A549 (cell line): ENCODE data around the gene DPY19L3. TPM values are rescaled to one million over a fixed set of nuclear protein-coding genes. Genes with fewer than 3 reads are reported as not detected.
A peak's percentile ranks its signal among the peaks of the same experiment; 100 is the strongest.

Experiments used
- ATAC-seq, 2 experiments: fragments of 200-7000 bp in 1 of 2; fragments of >200 bp in 1 of 2; cut with Nextera tagmentation in 1 of 2; cut with Tn5 transposase in 1 of 2; 3 replicates each; pipeline versions ENCODE4 v1.8.0 to v1.9.1; 2018 to 2020; ENCODE audit warnings: mild to moderate bottlenecking in 1 of 2, moderate library complexity in 1 of 2
- CTCF ChIA-PET: fragments of 300-600 bp; sonication (Branson Sonifier 250); formaldehyde crosslinking; extraction: SDS; loops from one replicate; lab custom pipeline; 2021; ENCODE audit warnings: antibody characterized with exemption, inconsistent platforms; lab: Yijun Ruan, JAX
- POLR2A ChIA-PET: fragments of 350-600 bp; formaldehyde crosslinking; extraction: SDS; loops from one replicate; lab custom pipeline; 2021; ENCODE audit warnings: antibody characterized with exemption, inconsistent platforms; lab: Yijun Ruan, JAX
- DNase-seq, 2 experiments: peaks; one replicate each; pipeline versions ENCODE4 v3.0.0 to v3.0.0-alpha.2; 2011 to 2016; ENCODE audit warnings: low read depth in 1 of 2, low spot score in 1 of 2
- FAIRE-seq: peaks from 2 replicates; lab custom pipeline; 2011; peaks lifted over from hg19 to GRCh38; lab: Jason Lieb, UNC
- H3K27ac ChIP-seq, 2 experiments: fragments of >200 bp; sonication (Bioruptor Twin); formaldehyde crosslinking; 3 replicates each; pipeline ENCODE4 v1.5.1; 2016 to 2017
- H3K4me1 ChIP-seq: fragments of >200 bp; sonication (Bioruptor Twin); formaldehyde crosslinking; 3 replicates; pipeline ENCODE4 v1.6.1; 2016
- H3K4me2 ChIP-seq: fragments of >200 bp; sonication (Bioruptor Twin); formaldehyde crosslinking; 3 replicates; pipeline ENCODE4 v1.6.1; 2016
- H3K4me3 ChIP-seq: fragments of >200 bp; sonication (Bioruptor Twin); formaldehyde crosslinking; 3 replicates; pipeline ENCODE4 v1.5.1; 2016
- H3K9me3 ChIP-seq: fragments of >200 bp; sonication (Bioruptor Twin); formaldehyde crosslinking; 3 replicates; pipeline ENCODE4 v1.6.1; 2016
- CBX2 ChIP-seq: fragments of 200-600 bp; sonication (generic); IDR thresholded peaks from 2 replicates; pipeline ENCODE4 v1.6.1; 2016; ENCODE audit warnings: low read depth, mild to moderate bottlenecking, borderline replicate concordance
- CEBPB ChIP-seq, 2 experiments: fragments of >200 bp in 1 of 2; sonication (Bioruptor Twin) in 1 of 2; formaldehyde crosslinking in 1 of 2; IDR thresholded peaks; 2 replicates each; pipeline ENCODE4 v1.6.1; 2012 to 2016
- CHD2 ChIP-seq: fragments of 150-350 bp; IDR thresholded peaks from 2 replicates; pipeline ENCODE4 v1.6.1; 2014; ENCODE audit warnings: low read length; ENCODE audit not compliant: partially characterized antibody
- CHD4 ChIP-seq: fragments of 200-600 bp; sonication (generic); IDR thresholded peaks from 2 replicates; pipeline ENCODE4 v1.6.1; 2016; ENCODE audit warnings: antibody characterized with exemption, mild to moderate bottlenecking, borderline replicate concordance
- CTCF ChIP-seq: fragments of >200 bp; sonication (Bioruptor Twin); formaldehyde crosslinking; IDR thresholded peaks from 3 replicates; pipeline ENCODE4 v1.5.1; 2016
- ELK1 ChIP-seq: fragments of 150-350 bp; IDR thresholded peaks from 2 replicates; pipeline ENCODE4 v1.6.1; 2014; ENCODE audit warnings: low read depth, mild to moderate bottlenecking, low read length
- ESRRA ChIP-seq: fragments of 150-350 bp; IDR thresholded peaks from 2 replicates; pipeline ENCODE4 v1.6.1; 2014; ENCODE audit warnings: mild to moderate bottlenecking, low read length, borderline replicate concordance
- FOSB ChIP-seq: fragments of 250-450 bp; sonication (Bioruptor Pico); IDR thresholded peaks from 2 replicates; pipeline ENCODE4 v1.5.0; 2020; ENCODE audit warnings: mild to moderate bottlenecking, moderate library complexity
- FOSL2 ChIP-seq, 2 experiments: fragments of 450-650 bp in 1 of 2; fragments of >200 bp in 1 of 2; sonication (Bioruptor Twin) in 1 of 2; formaldehyde crosslinking; IDR thresholded peaks; 2 replicates each; pipeline versions ENCODE4 v1.5.0 to v1.6.1; 2016 to 2020; ENCODE audit warnings: mild to moderate bottlenecking in 1 of 2, moderate library complexity in 1 of 2
- HDAC2 ChIP-seq: fragments of 200-600 bp; sonication (generic); IDR thresholded peaks from 2 replicates; pipeline ENCODE4 v1.6.1; 2016
- HEYL ChIP-seq: fragments of 250-450 bp; sonication (Bioruptor Pico); IDR thresholded peaks from 2 replicates; pipeline ENCODE4 v1.8.0; 2021; ENCODE audit warnings: mild to moderate bottlenecking, moderate library complexity
- HMGXB4 ChIP-seq: fragments of 250-450 bp; sonication (Bioruptor Pico); IDR thresholded peaks from 2 replicates; pipeline ENCODE4 v1.5.0; 2021; ENCODE audit warnings: mild to moderate bottlenecking, moderate library complexity, borderline replicate concordance
- HOXB5 ChIP-seq: fragments of 250-450 bp; sonication (Bioruptor Pico); IDR thresholded peaks from 2 replicates; pipeline ENCODE4 v1.5.0; 2020; ENCODE audit warnings: mild to moderate bottlenecking, moderate library complexity
- JUN ChIP-seq, 2 experiments: fragments of >200 bp; sonication (Bioruptor Twin); formaldehyde crosslinking; IDR thresholded peaks; 2 replicates in 1 of 2; 3 replicates in 1 of 2; pipeline ENCODE4 v1.6.1; 2016 to 2017
- MAFK ChIP-seq: fragments of 450-650 bp; IDR thresholded peaks from 2 replicates; pipeline ENCODE4 v1.6.1; 2014; ENCODE audit not compliant: partially characterized antibody
- MYC ChIP-seq: IDR thresholded peaks from 2 replicates; pipeline ENCODE4 v1.6.1; 2012; ENCODE audit warnings: mild to moderate bottlenecking, inconsistent platforms, low read length, improper control_type of control experiment, borderline replicate concordance
- NFE2L2 ChIP-seq: fragments of 150-350 bp; conservative IDR thresholded peaks from 2 replicates; pipeline ENCODE4 v1.6.1; 2014; ENCODE audit warnings: low read length
- POLR2A ChIP-seq: IDR thresholded peaks from 2 replicates; pipeline ENCODE4 v1.6.1; 2012; ENCODE audit warnings: mild to moderate bottlenecking, low read length
- RAD21 ChIP-seq, 2 experiments: fragments of >200 bp in 1 of 2; sonication (Bioruptor Twin) in 1 of 2; formaldehyde crosslinking in 1 of 2; IDR thresholded peaks in 1 of 2; conservative IDR thresholded peaks in 1 of 2; 2 replicates in 1 of 2; 3 replicates in 1 of 2; pipeline ENCODE4 v1.6.1; 2012 to 2018; ENCODE audit warnings: inconsistent platforms in 1 of 2
- RCOR1 ChIP-seq: fragments of 150-350 bp; IDR thresholded peaks from 2 replicates; pipeline ENCODE4 v1.6.1; 2014; ENCODE audit warnings: antibody characterized with exemption, low read length, low read depth
- REST ChIP-seq: fragments of 200-600 bp; sonication (generic); IDR thresholded peaks from 2 replicates; pipeline ENCODE4 v1.6.1; 2016; ENCODE audit warnings: antibody characterized with exemption, mild to moderate bottlenecking, moderate library complexity
- RFX5 ChIP-seq: fragments of 450-650 bp; IDR thresholded peaks from 2 replicates; pipeline ENCODE4 v1.7.1; 2014; ENCODE audit warnings: antibody characterized with exemption, mild to moderate bottlenecking, moderate library complexity
- USF2 ChIP-seq: fragments of 450-650 bp; IDR thresholded peaks from 2 replicates; pipeline ENCODE4 v1.6.1; 2014; ENCODE audit warnings: antibody characterized with exemption
- ZC3H11A ChIP-seq: fragments of 450-650 bp; IDR thresholded peaks from 2 replicates; pipeline ENCODE4 v1.6.1; 2014; ENCODE audit warnings: antibody characterized with exemption, mild to moderate bottlenecking
- ZFP36 ChIP-seq: fragments of 450-650 bp; IDR thresholded peaks from 2 replicates; pipeline ENCODE4 v1.6.1; 2014; ENCODE audit warnings: borderline replicate concordance; ENCODE audit not compliant: partially characterized antibody
- ZNF302 ChIP-seq: fragments of 250-450 bp; sonication (Bioruptor Pico); IDR thresholded peaks from 2 replicates; pipeline ENCODE4 v1.9.0; 2021; ENCODE audit warnings: inconsistent platforms, mild to moderate bottlenecking, moderate library complexity
- whole genome bisulfite sequencing: methylation state at CpG from one replicate; pipeline ENCODE4 v1.1.6; 2017; ENCODE audit errors: missing lambda C conversion rate; 5-methylcytosine and 5-hydroxymethylcytosine counted together
- polyA plus RNA-seq, 4 experiments: library from polyadenylated mRNA; depleted of rRNA in 3 of 4; stranded (reverse); fragments of >200 nt; fragmentation: RNase III in 1 of 4; extraction: RNeasy Plus Mini Kit Qiagen cat#74134 plus additional on column Dnase treatment in 1 of 4; gene quantifications; 2 replicates in 3 of 4; 3 replicates in 1 of 4; pipeline ENCODE4 v1.2.3, GENCODE V29; 2011 to 2017

DPY19L3 gene
- polyA plus RNA-seq, 2 of the 4 experiments (the other 2 are of a cell fraction): 15.7 to 28.9 TPM

GRCh38 chr19:32483574-32483973 is 78.0 kb downstream of the DPY19L3 start:
- no peak for ATAC-seq

GRCh38 chr19:32489971-32490370 is 84.4 kb downstream of the DPY19L3 start:
- FAIRE-seq: peak; percentile 39
- no peak overlapping the region for H3K4me2 ChIP-seq
- ATAC-seq: no peak
- H3K4me3 ChIP-seq: no peak overlapping the region
- no peak overlapping the region for H3K27ac ChIP-seq
- H3K4me1 ChIP-seq: no peaks in the 10 kb centered on the region
- CTCF ChIA-PET: interaction anchor here (1.0 to 1.9 kb wide), 4 partner anchors 8 to 19 kb away, joined by 3 to 5 read pairs (median 4); no protein-coding TSS in a partner anchor
- TF ChIP-seq CHD4 (no peak), CEBPB (IDR thresholded peaks at IDR 0.05) (0 out of 4 replicates have a peak, but pooled peaks of 1 of the 2 experiments have one; percentile 5)
- TF ChIP-seq, all 56 proteins: peak for 1
- WGBS: 43% methylated on average over 2 of the region's 2 CpGs
- POLR2A ChIA-PET: no interaction called here
- H3K9me3 ChIP-seq: no peaks in the 10 kb centered on the region
- no peak for DNase-seq

More at GRCh38 chr19:32483574-32483973, 78.0 kb downstream of the DPY19L3 start:
- H3K4me1 ChIP-seq: no peaks in the 10 kb centered on the region
- WGBS: 57% methylated on average over 4 of the region's 4 CpGs
- TF ChIP-seq RCOR1: no peak
- TF ChIP-seq CHD4: no peak
- TF ChIP-seq FOSB (CRISPR knock-in tag): no peak
- TF ChIP-seq HDAC2: no peak
- TF ChIP-seq MYC: no peak
- no peak for TF ChIP-seq ZC3H11A
- TF ChIP-seq HMGXB4 (CRISPR knock-in tag): no peak
- no peak for TF ChIP-seq MAFK
- no peak for TF ChIP-seq ZFP36
- no peak for TF ChIP-seq HEYL
- TF ChIP-seq JUN (IDR thresholded peaks at IDR 0.05): no peak
- TF ChIP-seq ZNF302: no peak
- TF ChIP-seq CBX2: no peak
- no peak for TF ChIP-seq USF2
- TF ChIP-seq ELK1: no peak
- no peak for TF ChIP-seq ESRRA
- no peak for TF ChIP-seq CTCF
- no peak for TF ChIP-seq NFE2L2
- CTCF ChIA-PET: no interaction called here
- H3K4me2 ChIP-seq: no peak overlapping the region
- H3K4me3 ChIP-seq: no peak overlapping the region
- POLR2A ChIA-PET: no interaction called here
- no peaks in the 10 kb centered on the region for H3K9me3 ChIP-seq
- no peak for DNase-seq
- FAIRE-seq: no peak
- H3K27ac ChIP-seq: no peak overlapping the region

- ATAC-seq (no peak), DNase-seq (no peak), FAIRE-seq (no peak)
- Histone ChIP-seq H3K9me3 (no peaks in the 10 kb centered on the region), H3K4me1 (no peaks in the 10 kb centered on the region), H3K4me2 (no peak overlapping the region), H3K27ac (no peak overlapping the region), H3K4me3 (no peak overlapping the region)
- CTCF ChIA-PET: interaction anchor here (0.9 to 1.4 kb wide), 2 partner anchors 58 to 157 kb away, joined by 3 to 6 read pairs; no protein-coding TSS in a partner anchor
- WGBS: 71% methylated on average over 9 of the region's 9 CpGs
- POLR2A ChIA-PET: no interaction called here
- no peak for TF ChIP-seq CHD2
- no peak for TF ChIP-seq NFE2L2
- TF ChIP-seq RAD21 (conservative IDR thresholded peaks at IDR 0.05 in 1 of 2, IDR thresholded peaks at IDR 0.05 in 1 of 2): no peak
- TF ChIP-seq RFX5: no peak
- no peak for TF ChIP-seq POLR2A
- TF ChIP-seq HOXB5: no peak
- TF ChIP-seq FOSL2 (IDR thresholded peaks at IDR 0.05): no peak
- TF ChIP-seq FOSL2 (CRISPR knock-in tag; IDR thresholded peaks at IDR 0.05): no peak
- TF ChIP-seq REST: no peak
- no peak for TF ChIP-seq ZFP36
Observed at GRCh38 chr19:32497391-32497790, 91.8 kb downstream of the DPY19L3 start.
